ENCODE measurements around the gene MRTFA. TPM values are rescaled to one million over a fixed set of nuclear protein-coding genes. Genes with fewer than 3 reads are reported as not detected.

Gene MRTFA
- total RNA-seq, 2 donors from 2014 or later: 71.0 to 104 TPM

DNA sequence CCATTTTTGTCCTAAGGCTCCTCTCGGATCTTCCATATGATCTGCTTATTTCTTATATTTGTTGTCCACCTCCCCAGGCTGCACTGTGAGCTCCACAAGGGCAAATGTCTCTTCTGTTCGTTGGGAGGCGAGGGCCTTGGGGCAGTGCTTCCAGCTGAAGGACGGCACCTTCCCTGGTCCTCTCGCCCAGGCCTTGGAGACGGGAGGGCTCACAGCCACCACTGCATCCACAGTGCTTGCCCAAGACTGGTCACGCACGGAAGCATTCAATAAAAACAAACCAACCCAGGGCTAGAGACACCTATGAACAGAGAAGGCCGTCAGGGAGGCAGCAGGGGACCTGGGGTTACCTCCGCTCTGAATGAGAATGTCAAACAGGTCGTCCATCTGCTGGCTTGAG, 219.9 kb downstream of the MRTFA start:
- Histone ChIP-seq H3K9me3 (no peaks in the 10 kb centered on the region), H3K27ac (no peak overlapping the region), H3K36me3 (peaks cover 5 to 7% of the 10 kb centered on the region in 2 donors), H3K4me3 (no peak overlapping the region), H3K4me1 (replicated peaks) (no peaks in the 10 kb centered on the region), H3K27me3 (replicated peaks; ENCODE audit: insufficient read depth) (no peaks in the 10 kb centered on the region)
- DNase-seq (ENCODE audit: low spot score): no peak
- intact Hi-C loops (cut with DNase I): no loop called here
- WGBS: 89% methylated on average over 11 of the region's 11 CpGs
- TF ChIP-seq POLR2A (IDR thresholded peaks at IDR 0.05) (no peak), POLR2AphosphoS5 (IDR thresholded peaks at IDR 0.05) (no peak)
- TF ChIP-seq, protein P1, sequence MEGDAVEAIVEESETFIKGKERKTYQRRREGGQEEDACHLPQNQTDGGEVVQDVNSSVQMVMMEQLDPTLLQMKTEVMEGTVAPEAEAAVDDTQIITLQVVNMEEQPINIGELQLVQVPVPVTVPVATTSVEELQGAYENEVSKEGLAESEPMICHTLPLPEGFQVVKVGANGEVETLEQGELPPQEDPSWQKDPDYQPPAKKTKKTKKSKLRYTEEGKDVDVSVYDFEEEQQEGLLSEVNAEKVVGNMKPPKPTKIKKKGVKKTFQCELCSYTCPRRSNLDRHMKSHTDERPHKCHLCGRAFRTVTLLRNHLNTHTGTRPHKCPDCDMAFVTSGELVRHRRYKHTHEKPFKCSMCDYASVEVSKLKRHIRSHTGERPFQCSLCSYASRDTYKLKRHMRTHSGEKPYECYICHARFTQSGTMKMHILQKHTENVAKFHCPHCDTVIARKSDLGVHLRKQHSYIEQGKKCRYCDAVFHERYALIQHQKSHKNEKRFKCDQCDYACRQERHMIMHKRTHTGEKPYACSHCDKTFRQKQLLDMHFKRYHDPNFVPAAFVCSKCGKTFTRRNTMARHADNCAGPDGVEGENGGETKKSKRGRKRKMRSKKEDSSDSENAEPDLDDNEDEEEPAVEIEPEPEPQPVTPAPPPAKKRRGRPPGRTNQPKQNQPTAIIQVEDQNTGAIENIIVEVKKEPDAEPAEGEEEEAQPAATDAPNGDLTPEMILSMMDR (IDR thresholded peaks at IDR 0.05): no peak

DNA sequence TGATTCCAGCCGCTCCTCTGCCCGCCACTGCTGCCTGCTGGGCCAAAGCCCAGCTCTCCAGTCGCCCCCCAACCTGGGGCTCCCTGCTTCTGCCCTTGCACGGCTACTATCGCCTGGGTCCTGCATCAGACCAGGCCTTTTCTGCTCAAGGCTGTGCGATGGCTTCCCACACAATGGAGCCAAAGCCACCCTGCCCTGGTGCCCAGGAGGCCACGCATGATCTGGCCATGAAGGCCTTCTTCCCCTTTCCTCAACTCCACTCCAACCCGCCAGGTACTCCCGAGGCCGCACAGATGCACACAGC, 220.3 kb downstream of the MRTFA start:
- intact Hi-C loops (cut with DNase I): no loop called here
- WGBS: 92% methylated on average over 10 of the region's 10 CpGs
- DNase-seq (ENCODE audit: low spot score): no peak
- H3K4me3 ChIP-seq: no peak overlapping the region
- TF ChIP-seq, protein P1 (IDR thresholded peaks at IDR 0.05): no peak
- no peak for TF ChIP-seq POLR2AphosphoS5 (IDR thresholded peaks at IDR 0.05)
- no peak for TF ChIP-seq POLR2A (IDR thresholded peaks at IDR 0.05)
- H3K27ac ChIP-seq: no peak overlapping the region
- peaks cover 5 to 11% of the 10 kb centered on the region in 2 donors for H3K36me3 ChIP-seq
- no peaks in the 10 kb centered on the region for H3K9me3 ChIP-seq
- no peaks in the 10 kb centered on the region for H3K4me1 ChIP-seq (replicated peaks)
- H3K27me3 ChIP-seq (replicated peaks; ENCODE audit: insufficient read depth): no peaks in the 10 kb centered on the region

DNA sequence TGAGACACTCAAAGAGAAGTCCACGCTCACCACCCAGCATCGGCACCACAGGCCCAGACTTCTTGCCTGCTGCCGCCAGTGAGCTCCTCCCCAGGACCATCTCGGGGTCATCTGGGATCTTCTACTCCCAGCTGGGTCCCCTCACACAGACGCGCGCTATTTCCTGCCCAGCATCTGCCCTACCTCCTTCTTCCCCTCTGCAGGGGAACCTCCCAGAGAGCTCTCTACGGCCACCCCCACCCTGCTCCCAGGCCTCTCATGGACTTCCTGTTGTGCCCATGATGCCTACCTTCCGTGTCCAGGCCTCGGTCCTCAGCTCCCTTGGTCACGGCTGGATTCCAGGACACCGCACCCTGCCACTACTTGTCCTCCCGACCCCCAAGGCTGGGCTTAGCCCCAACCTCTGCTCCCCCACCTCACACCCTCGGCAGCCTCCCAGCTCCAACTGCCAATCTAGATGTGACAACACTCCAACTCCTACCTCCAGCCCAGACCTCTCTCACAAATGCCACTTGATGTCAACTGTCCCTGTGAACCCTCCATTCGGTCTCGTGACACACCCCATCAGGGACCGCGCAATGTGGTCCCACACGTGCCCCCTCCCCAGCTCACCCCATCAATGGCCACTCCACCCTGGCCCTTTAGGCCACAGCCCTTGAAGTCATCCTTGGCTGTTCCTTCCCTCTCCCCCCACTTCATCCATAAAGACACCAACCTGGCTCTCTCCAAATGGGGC, 220.8 kb downstream of the MRTFA start:
- intact Hi-C loops (cut with DNase I): no loop called here
- no peak for DNase-seq (ENCODE audit: low spot score)
- H3K27ac ChIP-seq: no peak overlapping the region
- 75% methylated on average over 19 of the region's 19 CpGs for WGBS
- H3K36me3 ChIP-seq: peaks cover 5 to 16% of the 10 kb centered on the region in 2 donors
- TF ChIP-seq, protein P1 (IDR thresholded peaks at IDR 0.05): no peak
- no peak for TF ChIP-seq POLR2AphosphoS5 (IDR thresholded peaks at IDR 0.05)
- no peak for TF ChIP-seq POLR2A (IDR thresholded peaks at IDR 0.05)
- H3K9me3 ChIP-seq: no peaks in the 10 kb centered on the region
- no peak overlapping the region for H3K4me3 ChIP-seq
- H3K4me1 ChIP-seq (replicated peaks): no peaks in the 10 kb centered on the region
- no peaks in the 10 kb centered on the region for H3K27me3 ChIP-seq (replicated peaks; ENCODE audit: insufficient read depth)

DNA sequence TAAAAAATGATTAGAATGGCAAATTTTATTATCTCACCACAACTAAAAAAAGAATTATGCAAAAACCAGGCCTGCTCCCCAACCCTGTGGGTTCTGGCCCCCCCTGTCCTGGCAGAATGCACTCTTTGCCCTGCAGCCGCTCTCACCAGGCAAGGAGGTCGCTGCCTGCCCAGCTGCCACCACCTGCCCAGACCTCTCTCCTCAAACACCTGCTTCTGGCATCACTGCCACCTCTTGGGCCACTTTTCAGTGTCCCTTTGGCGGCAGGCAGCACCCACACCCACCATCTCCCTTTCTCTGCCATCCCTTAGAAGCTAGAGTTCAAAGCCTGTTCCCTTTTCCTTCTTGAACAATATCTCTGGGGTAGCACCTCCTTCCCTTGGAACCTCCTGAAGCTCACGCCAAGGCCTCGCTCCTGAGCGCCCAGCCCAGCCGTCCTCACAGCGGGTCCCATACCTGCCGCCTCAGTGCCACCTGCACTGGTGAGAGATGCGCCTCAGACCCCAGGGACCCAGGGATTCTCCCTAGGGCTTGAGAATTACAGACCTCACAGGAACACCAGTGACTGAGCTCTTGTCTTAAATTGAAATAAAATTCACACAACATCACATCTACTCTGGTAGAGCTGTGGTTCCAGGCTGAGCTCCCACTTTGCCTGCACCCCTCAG, 221.5 kb downstream of the MRTFA start:
- H3K36me3 ChIP-seq: peaks cover 5 to 19% of the 10 kb centered on the region in 2 donors
- intact Hi-C loops (cut with DNase I): no loop called here
- H3K4me3 ChIP-seq: no peak overlapping the region
- TF ChIP-seq POLR2AphosphoS5 (IDR thresholded peaks at IDR 0.05) (no peak), POLR2A (IDR thresholded peaks at IDR 0.05) (no peak)
- TF ChIP-seq, protein P1 (IDR thresholded peaks at IDR 0.05): no peak
- no peaks in the 10 kb centered on the region for H3K9me3 ChIP-seq
- WGBS: 84% methylated on average over 10 of the region's 10 CpGs
- H3K27me3 ChIP-seq (replicated peaks; ENCODE audit: insufficient read depth): no peaks in the 10 kb centered on the region
- H3K4me1 ChIP-seq (replicated peaks): no peaks in the 10 kb centered on the region
- DNase-seq (ENCODE audit: low spot score): no peak
- H3K27ac ChIP-seq: no peak overlapping the region

DNA sequence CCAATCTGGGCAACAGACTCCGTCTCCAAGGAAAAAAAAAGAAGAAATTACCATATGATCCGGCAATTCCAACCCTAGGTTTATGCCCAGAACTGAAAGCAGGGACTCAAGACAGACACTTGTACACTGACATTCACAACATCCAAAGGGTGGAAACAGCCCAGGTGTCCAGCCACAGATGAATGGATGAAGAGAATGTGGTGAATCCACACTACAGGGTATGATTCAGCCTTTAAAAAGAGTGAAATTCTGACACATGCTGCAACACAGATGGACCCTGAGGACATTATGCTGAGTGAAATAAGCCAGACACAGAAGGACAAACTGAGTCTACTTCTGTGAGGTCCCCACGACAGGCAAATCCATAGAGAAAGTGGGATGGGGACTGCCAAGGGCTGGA, 222.2 kb downstream of the MRTFA start:
- no peak for DNase-seq (ENCODE audit: low spot score)
- Histone ChIP-seq H3K4me3 (no peak overlapping the region), H3K4me1 (replicated peaks) (no peaks in the 10 kb centered on the region), H3K9me3 (no peaks in the 10 kb centered on the region), H3K36me3 (peaks cover 5 to 24% of the 10 kb centered on the region in 2 donors), H3K27ac (no peak overlapping the region), H3K27me3 (replicated peaks; ENCODE audit: insufficient read depth) (no peaks in the 10 kb centered on the region)
- WGBS: 78% methylated on average over 3 of the region's 3 CpGs
- TF ChIP-seq POLR2AphosphoS5 (IDR thresholded peaks at IDR 0.05): no peak
- TF ChIP-seq, protein P1 (IDR thresholded peaks at IDR 0.05): no peak
- TF ChIP-seq POLR2A (IDR thresholded peaks at IDR 0.05): no peak
- intact Hi-C loops (cut with DNase I): no loop called here

Data from prostate gland (tissue), 2 donors.